Left ventricle myocardium inferior (tissue), 1 donor: ENCODE measurements around the gene CD300E. TPM values are rescaled to one million over a fixed set of nuclear protein-coding genes. Genes with fewer than 3 reads are reported as not detected.

Experiments
- DNase-seq: peaks from one replicate; pipeline ENCODE4 v3.0.0-alpha.2; 2020
- H3K27ac ChIP-seq: fragments of 200-600 bp; replicated peaks from 2 replicates; pipeline ENCODE4 v1.8.0; 2021
- H3K27me3 ChIP-seq: fragments of 200-600 bp; 2 replicates; pipeline ENCODE4 v1.8.0; 2021; ENCODE audit warnings: low read depth
- H3K36me3 ChIP-seq: fragments of 200-600 bp; 2 replicates; pipeline ENCODE4 v1.8.0; 2021
- H3K4me1 ChIP-seq: fragments of 200-600 bp; 2 replicates; pipeline ENCODE4 v1.8.0; 2021
- H3K4me3 ChIP-seq: fragments of 200-600 bp; 2 replicates; pipeline ENCODE4 v1.8.0; 2021; ENCODE audit warnings: mild to moderate bottlenecking, moderate library complexity
- H3K9me3 ChIP-seq: fragments of 200-600 bp; replicated peaks from 2 replicates; pipeline ENCODE4 v1.8.0; 2021
- intact Hi-C: fragments of 100-400 bp; cut with micrococcal nuclease; formaldehyde crosslinking; loops from one replicate; pipeline ENCODE4 v1.11.0; 2022
- total RNA-seq: library from RNA; stranded (reverse); fragmentation: NEBNext Ultra II Directional; extraction: Animal tissue kit (Norgen Biotek cat#: 25700); gene quantifications from one replicate; pipeline ENCODE4 v1.2.1, GENCODE V29; 2021
- TF ChIP-seq, protein P1 (sequence below): fragments of 200-600 bp; IDR thresholded peaks from 2 replicates; pipeline ENCODE4 v1.8.0; 2021; ENCODE audit warnings: antibody characterized with exemption, mild to moderate bottlenecking, borderline replicate concordance
- donor health status: DM: no; HTN: yes; CAD: no; lungs with severe emphysema.

The CD300E gene
- total RNA-seq, 1 donor from 2014 or later, result 0.30 TPM

DNA sequence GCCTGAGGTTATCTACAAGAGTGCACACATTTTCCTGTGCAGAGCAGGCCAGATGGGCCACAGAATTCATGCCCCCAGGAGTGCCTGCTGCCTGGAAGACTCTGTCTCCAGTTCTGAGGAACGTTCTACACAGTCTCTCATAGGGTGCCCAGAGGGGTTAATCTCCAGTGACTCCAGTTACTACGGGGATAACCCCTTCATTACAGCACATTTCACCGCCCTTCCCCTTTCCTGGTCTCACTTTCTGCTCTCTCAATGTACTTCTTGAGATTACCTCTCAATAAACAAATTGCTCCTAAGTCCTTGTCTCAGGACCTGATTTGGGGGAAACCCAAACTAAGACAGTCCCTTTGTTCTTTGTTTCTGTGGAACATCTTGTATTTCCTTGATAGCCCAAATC, 62.0 kb downstream of the CD300E start:
- intact Hi-C loops, result no loop called here
- TF ChIP-seq, protein P1, sequence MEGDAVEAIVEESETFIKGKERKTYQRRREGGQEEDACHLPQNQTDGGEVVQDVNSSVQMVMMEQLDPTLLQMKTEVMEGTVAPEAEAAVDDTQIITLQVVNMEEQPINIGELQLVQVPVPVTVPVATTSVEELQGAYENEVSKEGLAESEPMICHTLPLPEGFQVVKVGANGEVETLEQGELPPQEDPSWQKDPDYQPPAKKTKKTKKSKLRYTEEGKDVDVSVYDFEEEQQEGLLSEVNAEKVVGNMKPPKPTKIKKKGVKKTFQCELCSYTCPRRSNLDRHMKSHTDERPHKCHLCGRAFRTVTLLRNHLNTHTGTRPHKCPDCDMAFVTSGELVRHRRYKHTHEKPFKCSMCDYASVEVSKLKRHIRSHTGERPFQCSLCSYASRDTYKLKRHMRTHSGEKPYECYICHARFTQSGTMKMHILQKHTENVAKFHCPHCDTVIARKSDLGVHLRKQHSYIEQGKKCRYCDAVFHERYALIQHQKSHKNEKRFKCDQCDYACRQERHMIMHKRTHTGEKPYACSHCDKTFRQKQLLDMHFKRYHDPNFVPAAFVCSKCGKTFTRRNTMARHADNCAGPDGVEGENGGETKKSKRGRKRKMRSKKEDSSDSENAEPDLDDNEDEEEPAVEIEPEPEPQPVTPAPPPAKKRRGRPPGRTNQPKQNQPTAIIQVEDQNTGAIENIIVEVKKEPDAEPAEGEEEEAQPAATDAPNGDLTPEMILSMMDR, result no peak
- Histone ChIP-seq H3K4me3 (no peak overlapping the region), H3K9me3 (no peaks in the 10 kb centered on the region), H3K4me1 (no peaks in the 10 kb centered on the region), H3K36me3 (no peaks in the 10 kb centered on the region), H3K27ac (no peak overlapping the region), H3K27me3 (peaks cover 70% of the 10 kb centered on the region)
- no peak for DNase-seq

Other genes with a start within 250 kb of the CD300E start
- gene GPRC5C, start 191.7 kb downstream of the CD300E start, total RNA-seq, result 32.0 TPM
- gene CD300A, start 157.1 kb downstream of the CD300E start, total RNA-seq, result 1.2 TPM
- gene CD300LB, start 92.3 kb downstream of the CD300E start, total RNA-seq, result not detected
- 0.71 TPM for gene CD300C, start 77.6 kb downstream of the CD300E start, total RNA-seq
- gene CD300H, start 56.2 kb downstream of the CD300E start, total RNA-seq, result not detected
- not detected for gene CD300LD, start 31.5 kb downstream of the CD300E start, total RNA-seq
- gene CD300LF, start 89.2 kb upstream of the CD300E start, total RNA-seq, result 0.55 TPM
- gene RAB37, start 113.5 kb upstream of the CD300E start, total RNA-seq, result 1.9 TPM
- gene NHERF1, start 124.9 kb upstream of the CD300E start, total RNA-seq, result 11.3 TPM
- 18.6 TPM for gene NAT9, start 152.6 kb upstream of the CD300E start, total RNA-seq
- 0.52 TPM for gene GRIN2C, start 236.1 kb upstream of the CD300E start, total RNA-seq
- 5.7 TPM for gene FDXR, start 249.3 kb upstream of the CD300E start, total RNA-seq